Measurements from ENCODE around the gene GRAMD4. TPM values are rescaled to one million over a fixed set of nuclear protein-coding genes. Genes with fewer than 3 reads are reported as not detected.

The GRAMD4 gene
- polyA plus RNA-seq, 3 donors: 9.5 to 33.3 (median 12.6) TPM

DNA sequence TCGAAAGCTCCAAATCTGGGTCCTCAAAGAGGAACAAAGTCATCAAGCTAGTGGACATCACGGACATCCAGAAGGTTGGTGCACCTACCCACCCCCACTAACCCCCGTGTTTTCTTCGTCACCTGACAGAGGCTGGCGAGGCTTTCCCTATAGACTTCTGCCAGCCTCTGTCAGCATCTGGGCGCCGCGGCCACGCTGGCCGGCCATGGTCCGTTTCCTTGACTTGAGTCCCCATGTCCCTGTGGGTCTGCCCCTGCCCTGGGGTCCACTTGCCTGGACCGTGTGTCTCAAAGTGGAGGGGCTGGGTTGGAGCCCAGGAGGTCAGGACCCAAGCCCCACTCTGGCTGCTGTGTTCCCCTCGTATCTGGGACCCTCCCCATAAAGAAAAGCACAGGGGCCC lies 55.3 kb downstream of the GRAMD4 start:
- Histone ChIP-seq H2AFZ (ENCODE audit: insufficient read depth, low read depth, low read length, poor library complexity, severe bottlenecking) (no peak overlapping the region), H3K4me1 (ENCODE audit: control insufficient read depth in 1 of 2, insufficient read depth in 2 of 2, low read length in 2 of 2) (peaks cover 16 to 20% of the 10 kb centered on the region in 2 donors), H3K27me3 (ENCODE audit: control insufficient read depth in 2 of 2, insufficient read depth in 2 of 2, low read length in 2 of 2) (no peaks in the 10 kb centered on the region), H3K79me2 (ENCODE audit: insufficient read depth, low read length) (peaks cover 3% of the 10 kb centered on the region), H3K36me3 (replicated peaks in 1 of 2; ENCODE audit: control insufficient read depth in 1 of 2, insufficient read depth in 2 of 2, low read length in 2 of 2) (peaks cover 65 to 71% of the 10 kb centered on the region in 2 donors), H3K4me2 (replicated peaks; ENCODE audit: extremely low read depth, low read length, poor library complexity, severe bottlenecking) (no peak overlapping the region), H3K9ac (ENCODE audit: insufficient read depth, low read length, poor library complexity, severe bottlenecking) (no peak overlapping the region), H3K27ac (ENCODE audit: low read depth in 1 of 2, low read length in 2 of 2) (no peak overlapping the region), H3K9me3 (replicated peaks in 1 of 2; ENCODE audit: control insufficient read depth in 1 of 2, insufficient read depth in 1 of 2, low read length in 2 of 2) (no peaks in the 10 kb centered on the region), H4K20me1 (ENCODE audit: insufficient read depth, low read length) (peaks cover 58% of the 10 kb centered on the region), H3K4me3 (replicated peaks in 1 of 3; ENCODE audit: low read depth in 2 of 3, low read length in 3 of 3) (no peak overlapping the region)
- TF ChIP-seq, protein P1, sequence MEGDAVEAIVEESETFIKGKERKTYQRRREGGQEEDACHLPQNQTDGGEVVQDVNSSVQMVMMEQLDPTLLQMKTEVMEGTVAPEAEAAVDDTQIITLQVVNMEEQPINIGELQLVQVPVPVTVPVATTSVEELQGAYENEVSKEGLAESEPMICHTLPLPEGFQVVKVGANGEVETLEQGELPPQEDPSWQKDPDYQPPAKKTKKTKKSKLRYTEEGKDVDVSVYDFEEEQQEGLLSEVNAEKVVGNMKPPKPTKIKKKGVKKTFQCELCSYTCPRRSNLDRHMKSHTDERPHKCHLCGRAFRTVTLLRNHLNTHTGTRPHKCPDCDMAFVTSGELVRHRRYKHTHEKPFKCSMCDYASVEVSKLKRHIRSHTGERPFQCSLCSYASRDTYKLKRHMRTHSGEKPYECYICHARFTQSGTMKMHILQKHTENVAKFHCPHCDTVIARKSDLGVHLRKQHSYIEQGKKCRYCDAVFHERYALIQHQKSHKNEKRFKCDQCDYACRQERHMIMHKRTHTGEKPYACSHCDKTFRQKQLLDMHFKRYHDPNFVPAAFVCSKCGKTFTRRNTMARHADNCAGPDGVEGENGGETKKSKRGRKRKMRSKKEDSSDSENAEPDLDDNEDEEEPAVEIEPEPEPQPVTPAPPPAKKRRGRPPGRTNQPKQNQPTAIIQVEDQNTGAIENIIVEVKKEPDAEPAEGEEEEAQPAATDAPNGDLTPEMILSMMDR (IDR thresholded peaks at IDR 0.05): no peak
- H3K4me1 Mint-ChIP-seq: peaks cover 37% of the 10 kb centered on the region
- peak overlapping the region in 1 of 2 donors; percentile 72 for H3K4me3 Mint-ChIP-seq
- peaks cover 0 to 2% (median 0%) of the 10 kb centered on the region in 7 donors for H3K9me3 Mint-ChIP-seq
- H3K27ac Mint-ChIP-seq: peak overlapping the region in 4 of 7 donors; percentile 8 to 85 (median 52)
- WGBS (ENCODE audit: insufficient coverage): 85% methylated on average over 4 of the region's 13 CpGs
- no peak for DNase-seq
- peaks cover 0 to 2% (median 0%) of the 10 kb centered on the region in 3 donors for H3K27me3 Mint-ChIP-seq (ENCODE audit: low read depth in 3 of 3)
- intact Hi-C loops (cut with micrococcal nuclease): no loop called here
- H3K36me3 Mint-ChIP-seq: peaks cover 38 to 72% of the 10 kb centered on the region in 2 donors

DNA sequence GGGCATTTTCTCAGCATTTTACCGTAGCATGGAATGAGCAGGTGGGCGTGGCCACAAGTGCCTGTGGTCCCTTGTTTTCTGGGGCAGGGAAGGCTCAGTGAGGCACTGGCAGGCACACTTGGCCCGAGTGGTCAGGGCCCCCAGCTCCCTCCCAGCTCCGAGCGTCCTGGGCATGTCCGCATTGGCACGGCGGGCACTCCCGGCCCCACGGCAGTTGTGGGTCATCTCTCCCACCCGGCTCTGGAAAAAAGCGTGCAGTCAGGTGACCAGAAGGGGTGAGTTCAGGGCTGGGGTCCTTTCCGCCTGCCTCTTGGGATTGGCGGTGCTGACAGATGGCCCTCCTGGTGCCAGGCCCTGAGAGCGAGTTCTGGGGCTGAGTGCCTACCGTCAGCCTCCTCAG lies 55.8 kb downstream of the GRAMD4 start:
- peaks cover 16 to 20% of the 10 kb centered on the region in 2 donors for H3K4me1 ChIP-seq (ENCODE audit: control insufficient read depth in 1 of 2, insufficient read depth in 2 of 2, low read length in 2 of 2)

More for the DNA sequence above, 55.8 kb downstream of the GRAMD4 start:
- Mint-ChIP-seq H3K36me3 (peaks cover 38 to 68% of the 10 kb centered on the region in 2 donors), H3K27me3 (ENCODE audit: low read depth in 3 of 3) (peaks cover 0 to 2% (median 0%) of the 10 kb centered on the region in 3 donors), H3K4me1 (peaks cover 37% of the 10 kb centered on the region), H3K27ac (peak overlapping the region in 1 of 7 donors; percentile 69), H3K4me3 (no peak overlapping the region), H3K9me3 (peaks cover 0 to 2% (median 0%) of the 10 kb centered on the region in 7 donors)
- Histone ChIP-seq H3K27ac (ENCODE audit: low read depth in 1 of 2, low read length in 2 of 2) (no peak overlapping the region), H3K9ac (ENCODE audit: insufficient read depth, low read length, poor library complexity, severe bottlenecking) (no peak overlapping the region), H3K9me3 (replicated peaks in 1 of 2; ENCODE audit: control insufficient read depth in 1 of 2, insufficient read depth in 1 of 2, low read length in 2 of 2) (no peaks in the 10 kb centered on the region), H3K4me3 (replicated peaks in 1 of 3; ENCODE audit: low read depth in 2 of 3, low read length in 3 of 3) (no peak overlapping the region), H4K20me1 (ENCODE audit: insufficient read depth, low read length) (peaks cover 59% of the 10 kb centered on the region), H3K27me3 (ENCODE audit: control insufficient read depth in 2 of 2, insufficient read depth in 2 of 2, low read length in 2 of 2) (no peaks in the 10 kb centered on the region), H3K4me2 (replicated peaks; ENCODE audit: extremely low read depth, low read length, poor library complexity, severe bottlenecking) (no peak overlapping the region), H3K79me2 (ENCODE audit: insufficient read depth, low read length) (peaks cover 3% of the 10 kb centered on the region), H2AFZ (ENCODE audit: insufficient read depth, low read depth, low read length, poor library complexity, severe bottlenecking) (no peak overlapping the region), H3K36me3 (replicated peaks in 1 of 2; ENCODE audit: control insufficient read depth in 1 of 2, insufficient read depth in 2 of 2, low read length in 2 of 2) (peaks cover 62 to 66% of the 10 kb centered on the region in 2 donors)
- TF ChIP-seq, protein P1 (IDR thresholded peaks at IDR 0.05): no peak
- intact Hi-C loops (cut with micrococcal nuclease): no loop called here
- no peak for DNase-seq
- WGBS (ENCODE audit: insufficient coverage): 92% methylated on average over 15 of the region's 16 CpGs

All from CD14-positive monocyte (primary cell).